HG02943 (cell line): Measurements from ENCODE around the gene NOTCH2NLA.
"Not testable (repeated sequence)": the region's sequence is repeated elsewhere in the genome, so short reads cannot be mapped to it uniquely, and the experiment has no call there.

ENCODE experiments used
- ATAC-seq: cut with Tn5 transposase; IDR thresholded peaks from one replicate; pipeline ENCODE4 v1.9.1; 2021; ENCODE audit warnings: mild to moderate bottlenecking, low read depth, moderate library complexity; ENCODE audit not compliant: unreplicated experiment

The NOTCH2NLA gene

DNA sequence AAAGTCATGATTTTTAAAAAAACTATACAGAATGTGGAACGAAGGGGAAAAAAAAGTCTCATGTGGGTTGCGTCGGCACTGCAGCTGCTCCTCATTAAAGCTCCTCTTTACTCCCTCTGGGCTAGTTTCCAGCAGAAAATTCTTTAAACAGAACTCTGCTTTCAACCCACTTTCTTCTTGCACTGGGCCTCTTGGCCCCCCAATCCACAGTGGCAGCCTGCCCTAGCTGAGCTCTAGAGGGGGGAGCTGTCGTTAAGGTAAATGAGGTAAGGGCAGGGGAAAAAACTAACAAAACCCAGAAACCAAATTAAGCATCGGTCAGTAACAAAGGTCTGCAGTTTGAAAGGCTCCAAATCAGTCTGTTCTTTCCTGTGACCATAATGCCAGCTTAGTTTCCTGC lies 54.3 kb downstream of the NOTCH2NLA start:
- not testable (repeated sequence) for ATAC-seq

DNA sequence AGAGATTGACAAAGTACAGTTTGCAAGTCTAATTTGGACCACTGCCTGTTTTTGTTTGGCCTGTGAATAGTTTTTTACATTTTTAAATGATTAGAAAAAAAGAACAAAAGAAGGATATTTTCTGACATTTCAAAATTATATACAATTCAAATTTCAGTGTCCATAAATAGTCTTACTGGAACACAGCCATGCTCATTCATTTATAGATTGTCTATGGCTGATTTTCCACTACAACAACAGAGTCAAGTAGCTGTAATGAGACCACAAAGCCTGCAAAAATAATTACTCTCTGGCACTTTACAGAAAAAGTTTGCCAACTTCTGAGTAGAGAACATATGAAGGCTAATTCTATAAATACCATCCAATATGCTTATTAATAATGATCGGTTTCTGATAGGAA lies 61.1 kb downstream of the NOTCH2NLA start:
- ATAC-seq, result not testable (repeated sequence)

DNA sequence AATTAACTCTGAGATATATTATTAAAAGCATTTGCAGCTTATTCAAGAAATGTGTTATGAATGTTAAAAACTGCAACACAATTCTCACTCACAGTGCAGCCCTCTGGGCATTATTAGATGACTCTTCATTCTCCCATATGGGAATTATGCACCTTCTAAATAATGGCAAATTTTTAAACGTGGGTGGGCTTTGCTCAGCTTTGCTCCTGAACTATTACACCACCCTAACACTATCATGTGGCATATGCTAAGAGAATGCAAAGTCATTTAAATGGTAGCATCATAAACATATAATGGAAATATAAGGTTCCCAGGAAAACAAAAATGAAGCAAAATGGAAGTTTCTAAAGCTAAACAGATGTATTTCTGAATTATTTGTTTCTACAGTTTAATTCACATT lies 61.5 kb downstream of the NOTCH2NLA start:
- not testable (repeated sequence) for ATAC-seq

DNA sequence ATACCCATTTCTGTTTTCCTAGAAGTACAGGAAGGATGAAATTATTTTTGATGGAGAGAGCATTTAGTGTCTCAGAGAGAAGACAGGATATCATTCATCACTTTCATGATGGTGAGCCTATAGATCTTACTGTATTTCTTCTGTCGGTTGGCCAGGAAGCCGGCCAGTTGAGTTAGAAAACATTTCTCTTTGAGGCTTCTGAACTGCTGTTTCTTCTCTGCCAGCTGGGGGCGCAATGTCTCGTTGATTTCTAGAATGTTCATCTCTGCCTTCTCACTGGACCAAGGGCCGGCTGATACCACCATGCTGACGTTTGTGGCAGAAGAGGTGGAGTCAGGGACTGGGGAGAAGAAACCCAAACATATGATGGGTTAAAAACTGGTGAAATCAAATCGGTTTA lies 84.4 kb downstream of the NOTCH2NLA start, which contains the start of gene NBPF10:
TSS of gene NBPF10 (minus strand) at position 340 of the 400 bp plus-strand sequence. CDS start at position 305, 35 bp downstream.
- not testable (repeated sequence) for ATAC-seq
